ENCODE results near the gene ARHGEF17. TPM values are rescaled to one million over a fixed set of nuclear protein-coding genes. Genes with fewer than 3 reads are reported as not detected.
A peak's percentile ranks its signal among the peaks of the same experiment; 100 is the strongest.

ARHGEF17 gene
- total RNA-seq, 3 donors from 2014 or later (not counting 1 experiment from before 2014, with no cell fraction given) = 0.02 to 0.88 (median 0.50) TPM

GRCh38 chr11:73384872-73385689, 77.0 kb downstream of the ARHGEF17 start:
- no peak overlapping the region for H3K4me3 ChIP-seq (ENCODE audit: low read length)
- ATAC-seq (peak; percentile 24 to 80 (median 33)), DNase-seq (peak in 1 of 2 donors; percentile 38)
- H3K27ac ChIP-seq (ENCODE audit: low read length) = peak overlapping the region; percentile 87
- 19% methylated on average over 20 of the region's 21 CpGs for WGBS (ENCODE audit: insufficient coverage)
- H3K36me3 ChIP-seq (ENCODE audit: control insufficient read depth, insufficient read depth, low read length) = peaks cover 4% of the 10 kb centered on the region
- peak overlapping the region; percentile 71 to 85 for H3K27ac Mint-ChIP-seq
- H3K4me3 Mint-ChIP-seq = peak overlapping the region; percentile 40
- TF ChIP-seq CTCF (IDR thresholded peaks at IDR 0.05) = no peak
- H3K36me3 Mint-ChIP-seq = no peaks in the 10 kb centered on the region
- H3K4me1 Mint-ChIP-seq = peaks cover 46 to 78% of the 10 kb centered on the region in 2 donors
- no peaks in the 10 kb centered on the region for H3K9me3 Mint-ChIP-seq
- H3K27me3 Mint-ChIP-seq (ENCODE audit: low read depth in 2 of 2) = no peaks in the 10 kb centered on the region
- peaks cover 100% of the 10 kb centered on the region for H3K4me1 ChIP-seq (ENCODE audit: control insufficient read depth, insufficient read depth, low read length)
- no peaks in the 10 kb centered on the region for H3K9me3 ChIP-seq (ENCODE audit: control insufficient read depth, insufficient read depth, low read length)
- intact Hi-C loops (cut with micrococcal nuclease) = no loop called here
- H3K27me3 ChIP-seq (ENCODE audit: control insufficient read depth, insufficient read depth, low read length) = no peaks in the 10 kb centered on the region

- no peak for DNase-seq
- no peak overlapping the region for H3K4me3 ChIP-seq (ENCODE audit: low read length)
- H3K36me3 ChIP-seq (ENCODE audit: control insufficient read depth, insufficient read depth, low read length) = peaks cover 4% of the 10 kb centered on the region
- no peaks in the 10 kb centered on the region for H3K27me3 ChIP-seq (ENCODE audit: control insufficient read depth, insufficient read depth, low read length)
- Mint-ChIP-seq H3K9me3 (no peaks in the 10 kb centered on the region), H3K4me3 (peak overlapping the region; percentile 13), H3K4me1 (peaks cover 48 to 77% of the 10 kb centered on the region in 2 donors), H3K36me3 (no peaks in the 10 kb centered on the region), H3K27me3 (ENCODE audit: low read depth in 2 of 2) (no peaks in the 10 kb centered on the region), H3K27ac (peak overlapping the region; percentile 71 to 85)
- H3K27ac ChIP-seq (ENCODE audit: low read length) = peak overlapping the region; percentile 87
- 73% methylated on average over 8 of the region's 8 CpGs for WGBS (ENCODE audit: insufficient coverage)
- intact Hi-C loops (cut with micrococcal nuclease) = no loop called here
- no peak for ATAC-seq
- TF ChIP-seq CTCF (IDR thresholded peaks at IDR 0.05) = no peak
- H3K9me3 ChIP-seq (ENCODE audit: control insufficient read depth, insufficient read depth, low read length) = no peaks in the 10 kb centered on the region
- peaks cover 92% of the 10 kb centered on the region for H3K4me1 ChIP-seq (ENCODE audit: control insufficient read depth, insufficient read depth, low read length)
These were observed 77.9 kb downstream of the ARHGEF17 start for GRCh38 chr11:73386016-73386415.

GRCh38 chr11:73386546-73386945, 78.5 kb downstream of the ARHGEF17 start:
- ATAC-seq (no peak), DNase-seq (no peak)
- Histone ChIP-seq H3K4me1 (ENCODE audit: control insufficient read depth, insufficient read depth, low read length) (peaks cover 87% of the 10 kb centered on the region), H3K36me3 (ENCODE audit: control insufficient read depth, insufficient read depth, low read length) (peaks cover 4% of the 10 kb centered on the region), H3K4me3 (ENCODE audit: low read length) (no peak overlapping the region), H3K9me3 (ENCODE audit: control insufficient read depth, insufficient read depth, low read length) (no peaks in the 10 kb centered on the region), H3K27me3 (ENCODE audit: control insufficient read depth, insufficient read depth, low read length) (no peaks in the 10 kb centered on the region), H3K27ac (ENCODE audit: low read length) (peak overlapping the region; percentile 87)
- H3K4me1 Mint-ChIP-seq = peaks cover 48 to 74% of the 10 kb centered on the region in 2 donors
- no peaks in the 10 kb centered on the region for H3K9me3 Mint-ChIP-seq
- TF ChIP-seq CTCF (IDR thresholded peaks at IDR 0.05) = no peak
- H3K36me3 Mint-ChIP-seq = no peaks in the 10 kb centered on the region
- no peaks in the 10 kb centered on the region for H3K27me3 Mint-ChIP-seq (ENCODE audit: low read depth in 2 of 2)
- H3K27ac Mint-ChIP-seq = peak overlapping the region; percentile 78 to 85
- intact Hi-C loops (cut with micrococcal nuclease) = no loop called here
- WGBS (ENCODE audit: insufficient coverage) = 71% methylated on average over 7 of the region's 8 CpGs
- H3K4me3 Mint-ChIP-seq = no peak overlapping the region

All from natural killer cell (primary cell).